Stimulated activated CD4-positive, alpha-beta T cell treated with anti-CD3 and anti-CD28 coated beads, Interleukin-2, amount 100 ng/mL, for 24 hours (primary cell): ENCODE data around the gene GNB3.
"Not testable (repeated sequence)": the region's sequence is repeated elsewhere in the genome, so short reads cannot be mapped to it uniquely, and the experiment has no call there.

ENCODE experiments used
- DNase-seq, 2 donors: peaks; one replicate each; pipeline ENCODE4 v3.0.0-alpha.2; 2020

GNB3 gene

DNA sequence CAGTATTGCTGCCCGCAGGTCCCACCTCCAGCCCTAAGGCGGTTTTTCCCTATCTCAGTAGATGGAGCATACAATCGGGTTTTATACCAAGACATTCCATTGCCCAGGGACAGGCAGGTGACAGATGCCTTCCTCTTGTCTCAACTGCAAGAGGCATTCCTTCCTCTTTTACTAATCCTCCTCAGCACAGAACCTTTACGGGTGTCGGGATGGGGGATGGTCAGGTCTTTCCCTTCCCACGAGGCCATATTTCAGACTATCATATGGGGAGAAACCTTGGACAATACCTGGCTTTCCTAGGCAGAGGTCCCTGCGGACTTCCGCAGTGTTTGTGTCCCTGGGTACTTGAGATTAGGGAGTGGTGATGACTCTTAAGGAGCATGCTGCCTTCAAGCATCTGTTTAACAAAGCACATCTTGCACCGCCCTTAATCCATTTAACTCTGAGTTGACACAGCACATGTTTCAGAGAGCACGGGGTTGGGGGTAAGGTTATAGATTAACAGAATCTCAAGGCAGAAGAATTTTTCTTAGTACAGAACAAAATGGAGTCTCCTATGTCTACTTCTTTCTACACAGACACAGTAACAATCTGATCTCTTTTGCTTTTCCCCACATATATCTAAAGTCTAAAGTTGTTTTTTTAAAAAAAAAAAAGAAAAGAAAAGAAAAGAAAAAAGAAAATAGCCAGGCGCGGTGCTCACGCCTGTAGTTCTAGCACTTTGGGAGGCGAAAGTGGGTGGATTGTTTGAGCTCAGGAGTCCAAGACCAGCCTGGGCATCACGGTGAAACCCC, 45.7 kb downstream of the GNB3 start:
- not testable (repeated sequence) for DNase-seq

DNA sequence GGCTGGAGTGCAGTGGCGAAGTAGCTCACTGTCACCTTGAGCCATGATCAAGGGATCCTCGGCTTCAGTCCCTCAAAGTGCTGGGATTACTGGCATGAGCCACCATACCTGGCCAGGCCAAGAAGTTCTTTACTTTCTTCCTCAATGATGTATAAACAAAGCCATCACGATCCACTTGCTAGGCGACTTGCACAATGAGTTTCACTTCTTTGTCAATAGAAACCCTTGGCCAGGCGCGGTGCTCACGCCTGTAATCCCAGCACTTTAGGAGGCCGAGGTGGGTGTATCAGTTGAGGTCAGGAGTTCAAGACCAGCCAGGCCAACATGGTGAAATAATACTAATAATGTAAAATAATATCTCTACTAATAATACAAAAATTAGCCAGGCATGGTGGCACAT, 46.7 kb downstream of the GNB3 start:
- DNase-seq: no peak

DNA sequence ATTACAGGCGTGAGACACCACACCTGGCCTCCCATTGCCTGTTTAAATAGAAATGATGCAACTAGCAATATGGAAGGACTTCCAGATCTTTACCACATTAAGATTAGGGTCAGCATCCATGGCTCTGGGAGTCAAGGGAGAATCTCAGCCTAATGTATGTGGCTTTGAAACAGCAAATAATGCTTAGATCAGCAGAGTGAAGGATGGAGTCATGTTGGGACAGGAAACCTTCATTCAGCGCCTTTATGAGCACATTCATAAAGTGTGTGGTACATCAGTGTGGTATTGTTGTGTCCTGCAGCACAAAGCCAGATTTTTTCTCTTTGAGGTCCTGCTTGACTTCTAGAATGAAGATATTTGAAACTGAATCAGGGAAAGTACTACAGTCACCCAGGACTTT, 47.6 kb downstream of the GNB3 start:
- no peak for DNase-seq

DNA sequence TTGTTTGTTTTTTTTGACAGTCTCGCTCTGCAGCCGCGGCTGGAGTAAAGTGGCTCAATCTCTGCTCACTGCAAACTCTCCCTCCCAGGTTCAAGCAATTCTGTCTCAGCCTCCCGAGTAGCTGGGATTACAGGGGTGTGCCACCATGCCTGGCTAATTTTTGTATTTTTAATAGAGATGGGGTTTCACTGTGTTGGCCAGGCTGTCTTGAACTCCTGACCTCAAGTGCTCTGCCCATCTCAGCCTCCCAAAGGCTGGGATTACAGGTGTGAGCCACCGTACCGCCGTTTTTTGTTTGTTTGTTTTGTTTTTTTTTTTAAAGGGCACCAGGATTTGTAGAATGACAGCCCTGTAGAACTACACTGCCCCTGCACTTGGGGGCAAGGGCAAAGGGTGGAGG, 48.1 kb downstream of the GNB3 start:
- DNase-seq: not testable (repeated sequence)

DNA sequence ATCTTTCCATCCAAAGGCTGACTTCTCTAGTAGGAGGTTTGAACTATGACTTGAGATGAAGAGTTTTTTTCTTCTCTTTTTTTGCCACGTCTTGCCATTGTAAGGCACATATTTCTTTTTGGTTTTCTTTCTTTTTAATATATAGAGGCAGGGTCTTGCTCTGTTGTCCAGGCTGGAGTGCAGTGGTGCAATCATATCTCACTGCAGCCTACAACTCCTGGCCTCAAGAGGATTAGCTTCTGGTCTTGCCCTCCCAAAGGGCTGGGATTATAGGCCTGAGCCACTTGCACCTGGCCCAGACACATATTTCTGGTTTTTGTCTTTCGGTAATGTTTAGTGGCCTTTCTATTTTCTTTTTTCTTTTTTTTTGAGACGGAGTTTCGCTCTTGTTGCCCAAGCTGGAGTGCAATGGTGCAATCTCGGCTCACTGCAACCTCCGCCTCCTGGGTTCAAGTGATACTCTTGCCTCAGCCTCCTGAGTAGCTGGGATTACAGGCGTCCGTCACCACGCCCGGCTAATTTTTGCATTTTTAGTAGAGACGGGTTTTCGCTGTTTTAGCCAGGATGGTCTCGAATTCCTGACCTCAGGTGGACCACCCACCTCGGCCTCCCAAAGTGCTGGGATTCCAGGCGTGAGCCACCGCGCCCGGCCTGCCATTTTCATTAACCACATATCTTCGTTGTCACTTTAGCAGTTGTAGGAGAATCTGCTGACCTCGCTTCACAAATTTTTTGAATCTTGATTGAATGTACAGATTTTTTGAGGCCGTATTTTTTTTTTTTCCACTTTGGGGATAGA, 49.2 kb downstream of the GNB3 start:
- DNase-seq: not testable (repeated sequence)

DNA sequence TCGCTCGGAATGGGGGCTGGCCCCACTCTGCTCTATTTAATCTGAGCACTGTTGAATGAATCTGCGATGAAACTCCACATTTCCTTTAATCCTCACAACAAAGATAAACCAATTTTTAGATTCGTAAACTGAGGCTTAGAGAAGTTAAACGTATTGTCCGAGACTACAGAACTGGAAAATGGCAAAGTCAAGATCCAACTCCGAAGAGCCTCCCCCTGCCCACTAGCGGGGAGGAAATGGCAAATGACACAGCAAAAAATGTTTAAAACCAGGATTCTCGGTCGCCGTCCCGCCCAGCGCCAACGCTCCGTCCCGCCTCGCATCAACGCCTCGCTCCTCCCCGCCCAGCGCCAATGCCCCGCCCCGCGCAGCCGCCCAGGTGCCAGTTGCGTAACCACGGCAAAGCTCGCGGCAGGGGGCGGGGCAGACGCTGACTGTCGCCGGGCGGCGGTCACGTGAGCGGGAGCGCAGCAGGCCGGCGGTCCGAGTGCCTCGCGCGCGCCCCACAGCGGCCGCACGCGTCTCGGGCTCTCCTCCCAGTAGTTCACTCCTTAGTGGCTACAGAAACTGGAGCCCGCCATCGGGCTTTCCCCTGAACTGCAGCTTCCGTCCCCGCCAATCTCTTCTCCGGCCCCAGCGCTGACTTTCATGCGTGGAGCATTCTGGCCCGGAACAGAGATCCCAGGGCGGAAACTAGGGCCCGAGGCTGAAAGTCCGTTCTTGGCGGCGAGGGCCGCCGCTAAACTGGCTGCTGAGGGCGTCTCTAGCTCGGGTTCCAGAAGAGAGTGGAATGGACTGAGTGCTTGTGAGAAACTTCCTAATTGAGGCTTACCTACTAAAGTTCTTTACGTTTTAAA, 50.3 kb downstream of the GNB3 start:
- peak; percentile 100 for DNase-seq

DNA sequence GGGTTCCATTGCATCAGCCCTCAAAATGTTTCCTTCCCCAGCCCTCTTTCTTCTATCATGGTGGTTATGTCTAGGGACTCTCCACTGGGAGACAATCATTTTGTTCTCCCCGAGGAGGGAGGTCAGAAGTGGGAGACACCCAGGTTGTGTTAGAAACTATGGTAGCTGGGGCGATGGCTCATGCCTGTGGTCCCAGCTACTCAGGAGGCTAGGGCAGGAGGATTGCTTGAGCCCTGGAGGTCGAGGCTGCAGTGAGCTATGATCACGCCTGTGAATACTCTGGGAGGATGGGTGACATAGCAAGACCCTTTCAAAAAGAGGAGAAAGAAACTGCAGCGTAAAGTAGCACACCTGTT, 50.9 kb downstream of the GNB3 start:
- DNase-seq: no peak

DNA sequence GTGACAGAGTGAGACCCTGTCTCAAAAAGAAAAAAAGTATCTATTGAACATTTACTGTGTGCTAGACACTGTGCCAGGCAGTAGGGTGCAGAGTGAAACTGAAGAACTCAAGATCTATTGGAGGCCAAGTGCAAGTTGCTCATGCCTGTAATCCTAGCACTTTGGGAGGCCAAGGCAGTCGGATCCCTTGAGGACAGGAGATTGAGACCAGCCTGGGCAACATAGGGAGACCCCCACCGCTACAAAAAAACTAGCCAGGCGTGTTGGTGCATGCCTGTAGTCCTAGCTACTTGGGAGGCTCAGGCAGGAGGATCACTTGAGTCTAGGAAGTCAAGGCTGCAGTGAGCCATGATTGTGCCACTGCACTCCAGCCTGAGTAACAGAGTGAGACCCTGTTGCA, 52.0 kb downstream of the GNB3 start:
- not testable (repeated sequence) for DNase-seq

DNA sequence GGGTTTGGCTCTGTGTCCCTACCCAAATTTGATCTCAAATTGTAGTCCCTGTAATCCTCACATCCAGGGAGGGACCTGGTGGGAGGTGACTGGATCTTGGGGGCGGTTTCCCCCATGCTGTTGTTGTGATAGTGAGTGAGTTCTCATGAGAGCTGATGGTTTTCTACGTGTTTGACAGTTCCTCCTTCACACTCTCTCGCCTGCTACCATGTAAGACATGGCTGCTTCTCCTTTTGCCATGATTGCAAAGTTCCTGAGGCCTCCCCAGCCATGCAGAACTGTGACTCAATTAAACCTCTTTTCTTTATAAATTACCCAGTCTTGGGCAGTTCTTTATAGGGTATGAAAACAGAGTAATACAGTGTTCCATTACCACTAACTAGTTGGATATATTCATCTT, 53.6 kb downstream of the GNB3 start:
- no peak for DNase-seq
